Effector CD4-positive, alpha-beta T cell (primary cell): ENCODE measurements around the gene EIF4E1B.
A peak's percentile ranks its signal among the peaks of the same experiment; 100 is the strongest.

Experiments
- DNase-seq: peaks from one replicate; pipeline ENCODE4 v3.0.0-alpha.2; 2020

Gene EIF4E1B

DNA sequence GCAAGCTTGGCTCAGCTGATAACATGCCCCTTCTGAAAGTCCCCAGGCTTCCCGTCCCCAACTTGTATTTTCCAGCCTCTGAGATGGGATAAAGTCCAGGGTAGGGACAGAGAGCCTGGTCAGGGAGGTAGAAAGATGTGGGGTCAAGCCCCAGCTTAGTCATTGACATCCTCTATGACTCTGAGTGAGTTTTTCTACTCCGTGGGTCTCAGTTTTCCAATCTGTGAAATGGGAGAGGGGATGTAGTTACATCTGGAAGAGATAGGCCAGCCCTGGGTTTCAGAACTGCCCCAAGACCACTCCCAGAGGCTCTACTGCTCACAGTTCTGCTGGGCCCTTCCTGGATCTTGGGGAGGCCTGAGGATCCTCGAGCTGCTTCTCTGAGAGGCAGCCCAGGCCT is 23.6 kb upstream of the EIF4E1B start:
- no peak for DNase-seq

DNA sequence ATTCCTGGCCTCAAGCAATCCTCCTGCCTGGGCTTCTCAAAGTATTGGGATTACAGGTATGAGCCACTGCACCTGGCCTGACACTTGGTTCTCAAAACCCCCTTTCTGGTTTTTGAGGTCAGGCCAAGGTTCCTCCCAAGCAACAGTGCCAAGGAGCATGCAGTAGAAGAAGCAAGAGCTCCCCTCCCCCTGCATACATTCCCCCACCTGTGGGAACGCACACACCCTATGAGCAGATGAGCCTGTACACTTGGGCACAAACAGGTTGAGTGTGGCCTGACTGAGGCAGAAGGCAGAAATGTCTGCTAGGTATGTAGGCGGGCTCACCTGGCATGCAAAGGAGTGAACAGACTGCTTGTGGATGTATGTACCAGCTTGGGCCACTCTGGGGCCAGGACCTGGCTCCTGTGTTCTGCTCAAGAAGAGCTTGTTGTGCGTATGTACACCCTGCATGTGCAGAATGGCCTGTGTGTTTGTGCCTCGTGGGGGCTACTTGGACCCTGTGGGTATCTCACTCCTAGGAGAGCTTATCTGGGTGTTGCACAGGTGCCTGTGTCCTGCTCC is 22.3 kb upstream of the EIF4E1B start:
- no peak for DNase-seq

DNA sequence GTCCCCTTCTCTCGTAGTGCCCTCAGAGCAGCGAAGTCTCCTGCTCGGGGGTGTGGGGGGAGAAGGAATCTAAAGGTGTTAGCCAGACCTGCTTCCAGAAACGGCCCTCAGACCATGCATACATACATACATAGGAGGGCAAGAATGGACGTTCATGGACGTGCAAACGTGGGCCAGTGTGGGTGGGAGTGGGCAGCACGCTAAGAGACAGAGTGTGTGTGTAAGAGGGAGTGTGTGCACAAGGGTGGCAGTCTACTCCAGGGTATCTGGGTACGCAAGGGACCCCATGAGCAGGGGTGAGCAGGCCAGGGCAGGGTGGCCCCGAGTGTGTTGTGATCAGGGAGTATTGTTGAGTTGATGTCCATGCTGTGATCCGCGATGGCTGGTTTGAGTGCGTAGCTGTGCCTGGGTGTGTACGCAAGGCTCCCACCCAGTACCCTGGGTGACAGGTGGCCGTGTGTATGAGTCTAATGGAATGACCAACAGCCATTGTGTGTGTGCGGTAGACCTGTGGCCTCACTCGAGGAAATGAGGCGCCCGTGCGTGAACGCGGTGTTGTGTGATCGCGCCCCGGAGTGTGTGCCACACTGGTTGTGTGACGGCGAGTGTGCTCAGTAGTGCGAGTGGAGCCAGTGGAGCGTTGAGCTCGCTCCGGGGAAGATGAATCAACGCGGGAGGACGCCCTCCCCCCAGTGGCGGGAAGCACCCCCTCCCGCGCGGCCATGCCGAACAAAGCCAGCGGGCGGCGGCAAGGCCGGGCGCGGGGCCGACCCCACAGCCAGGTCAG is 21.3 kb upstream of the EIF4E1B start:
- no peak for DNase-seq

DNA sequence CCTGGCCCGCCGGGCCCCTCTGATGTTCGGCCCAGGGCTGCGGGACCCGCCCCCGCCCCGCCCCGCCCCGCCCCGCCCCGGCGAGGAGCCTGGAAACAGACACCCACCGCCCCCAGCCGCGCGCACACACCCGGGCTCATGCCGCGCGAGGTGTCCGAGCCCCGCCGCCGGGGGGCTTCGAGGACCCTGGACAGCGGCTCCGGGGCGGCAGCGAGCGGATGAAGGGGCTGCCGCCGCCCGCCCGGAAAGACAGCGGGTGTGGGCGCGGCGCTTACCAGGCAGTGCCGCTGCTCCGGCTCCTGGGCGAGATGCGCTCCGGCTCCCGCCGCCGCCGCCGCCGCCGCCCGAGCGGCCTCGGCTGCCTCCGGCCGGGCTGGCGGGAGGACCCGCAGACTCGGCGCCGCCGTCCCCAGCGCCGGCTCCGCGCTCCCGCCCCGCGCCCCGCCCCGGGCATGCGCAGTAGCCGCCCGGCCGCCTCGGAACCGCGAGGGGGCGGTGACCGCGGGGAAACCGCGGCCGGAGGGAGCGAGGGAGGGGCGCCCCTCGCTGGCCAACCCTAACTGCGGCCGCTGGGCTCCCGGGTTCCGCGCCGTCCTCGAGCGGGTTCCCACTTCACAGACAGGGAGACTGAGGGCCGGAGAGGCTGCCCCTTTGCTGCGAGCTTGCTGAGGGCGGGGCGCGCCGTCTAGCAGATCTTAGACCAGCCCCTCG is 20.6 kb upstream of the EIF4E1B start, which contains the start of gene GPRIN1:
Gene GPRIN1, minus strand, starts transcription at position 433 of the 711 bp plus-strand sequence. CDS start 10,322 bp downstream, outside the sequence.
- DNase-seq: peak; percentile 27

DNA sequence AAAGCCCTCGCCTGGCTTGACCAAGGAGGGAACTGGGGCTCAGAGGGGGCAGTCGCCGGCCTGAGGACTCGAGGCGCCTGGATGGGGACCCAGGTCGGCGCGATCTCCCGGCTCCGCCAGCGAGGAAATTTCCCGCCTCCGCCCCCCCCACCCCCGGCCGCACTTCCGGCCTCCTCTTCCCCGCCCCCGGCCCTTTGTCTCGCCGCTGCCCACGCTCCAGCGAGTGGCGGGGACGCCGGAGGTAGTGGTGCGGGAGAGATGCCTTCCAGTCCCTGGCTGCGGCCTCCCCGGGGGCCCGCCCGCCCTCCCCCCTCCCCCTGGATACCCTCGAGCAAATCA is 20.1 kb upstream of the EIF4E1B start:
- no peak for DNase-seq

DNA sequence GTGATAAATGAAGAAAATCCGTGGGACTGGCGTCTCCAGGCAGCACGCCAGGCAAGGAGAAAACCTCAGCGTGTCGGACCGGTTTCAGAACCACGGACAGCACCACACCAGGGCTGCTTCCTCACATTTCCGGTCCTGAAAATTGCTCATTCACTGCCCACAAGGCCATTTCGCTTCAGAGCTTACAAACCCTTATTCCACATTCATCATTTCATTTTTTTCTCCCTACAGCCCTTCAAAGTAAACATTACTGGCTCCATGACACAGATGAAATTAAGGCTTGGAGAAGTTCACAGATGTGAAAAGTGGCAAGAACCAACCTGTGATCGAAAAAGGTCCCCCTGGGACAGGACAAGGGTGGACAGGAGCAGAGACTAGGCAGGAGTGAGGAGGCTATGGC is 19.0 kb upstream of the EIF4E1B start:
- peak; percentile 39 for DNase-seq

DNA sequence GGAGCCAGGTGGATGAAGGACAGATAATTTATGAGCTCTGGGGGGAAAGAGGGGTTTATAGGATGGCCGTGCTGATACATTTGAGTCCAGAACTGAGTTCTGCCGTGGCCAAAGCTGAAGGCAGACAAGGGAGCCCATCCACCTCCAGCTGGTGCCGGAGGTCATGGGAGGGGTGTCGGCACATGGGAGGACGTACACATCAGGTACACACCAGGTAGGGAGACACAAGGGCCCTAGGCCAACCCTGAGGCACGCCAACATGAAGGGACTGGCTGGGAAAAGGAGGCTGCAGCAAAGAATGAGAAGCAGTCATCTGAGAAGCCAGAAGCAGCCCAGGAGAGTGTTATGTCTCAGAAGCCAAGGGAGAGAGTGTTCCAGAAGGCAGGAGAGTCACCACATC is 18.5 kb upstream of the EIF4E1B start:
- no peak for DNase-seq

DNA sequence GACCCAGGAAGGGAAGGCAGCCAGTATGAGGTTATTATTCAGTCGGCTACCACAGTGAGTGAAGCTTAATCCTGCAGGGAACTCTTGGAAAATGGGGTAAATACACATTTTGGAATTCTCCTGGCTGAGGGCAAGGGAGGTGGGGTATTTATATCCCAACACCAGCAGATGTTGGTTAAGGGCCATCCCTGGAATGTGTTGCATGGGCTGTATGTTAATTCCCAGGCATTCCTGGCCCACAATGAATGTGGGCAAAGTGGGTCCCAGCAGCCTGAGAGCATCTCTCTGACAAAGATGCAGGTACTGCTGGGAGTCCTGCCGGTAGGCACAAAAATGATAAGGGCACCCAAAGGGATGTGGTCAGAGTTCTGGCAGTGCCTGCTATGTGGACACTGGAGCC is 17.6 kb upstream of the EIF4E1B start:
- DNase-seq: no peak

DNA sequence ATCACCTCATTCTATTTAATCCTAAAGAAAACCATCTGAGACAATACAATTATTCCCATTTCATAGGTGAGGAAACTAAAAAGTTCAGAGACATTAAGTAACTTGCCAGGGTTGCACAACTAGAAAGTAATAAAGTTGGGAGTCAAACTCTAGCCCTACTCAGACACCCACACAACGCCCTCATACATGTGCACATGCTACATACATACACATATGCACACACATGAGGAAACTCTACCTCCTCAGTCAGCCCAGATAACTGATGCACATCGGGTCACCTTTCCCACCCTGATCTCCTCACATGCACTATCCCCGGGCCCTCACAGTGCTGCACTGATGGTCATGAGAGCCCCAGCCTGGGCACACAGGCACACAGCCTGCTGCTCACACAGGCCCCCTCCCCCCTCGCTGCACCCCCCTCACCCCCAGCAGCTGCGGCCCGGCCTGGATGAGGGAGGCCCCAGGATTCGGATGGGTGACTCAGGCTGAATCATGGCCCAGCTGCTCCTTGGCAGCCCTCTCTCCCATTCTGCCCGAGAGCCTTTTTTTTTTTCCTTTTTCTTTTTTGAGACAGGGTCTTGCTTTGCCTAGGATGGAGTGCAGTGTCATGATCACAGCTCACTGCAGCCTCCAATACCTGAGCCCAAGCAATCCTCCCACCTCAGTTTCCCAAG is 15.5 kb upstream of the EIF4E1B start:
- DNase-seq: no peak

DNA sequence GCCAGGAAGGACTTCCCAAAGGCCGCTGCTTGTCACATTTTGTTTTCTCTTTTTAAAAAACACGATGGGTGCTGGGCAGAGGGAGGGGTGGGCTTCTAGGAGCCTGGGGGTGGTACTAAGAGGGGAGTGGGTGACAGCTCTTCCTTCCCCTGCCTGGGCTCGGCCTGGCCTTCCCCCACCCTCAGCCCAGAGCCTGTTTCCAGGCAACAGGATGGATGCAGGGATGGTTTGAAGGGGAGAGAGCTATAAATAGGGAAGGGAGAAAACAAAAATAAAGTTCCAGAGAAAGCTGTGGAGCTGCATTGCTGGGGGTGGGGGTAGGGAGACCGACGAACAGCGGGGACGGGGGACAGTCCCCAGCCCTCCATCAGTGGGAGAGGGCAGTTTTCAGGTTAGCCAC is 14.0 kb upstream of the EIF4E1B start:
- DNase-seq: no peak

DNA sequence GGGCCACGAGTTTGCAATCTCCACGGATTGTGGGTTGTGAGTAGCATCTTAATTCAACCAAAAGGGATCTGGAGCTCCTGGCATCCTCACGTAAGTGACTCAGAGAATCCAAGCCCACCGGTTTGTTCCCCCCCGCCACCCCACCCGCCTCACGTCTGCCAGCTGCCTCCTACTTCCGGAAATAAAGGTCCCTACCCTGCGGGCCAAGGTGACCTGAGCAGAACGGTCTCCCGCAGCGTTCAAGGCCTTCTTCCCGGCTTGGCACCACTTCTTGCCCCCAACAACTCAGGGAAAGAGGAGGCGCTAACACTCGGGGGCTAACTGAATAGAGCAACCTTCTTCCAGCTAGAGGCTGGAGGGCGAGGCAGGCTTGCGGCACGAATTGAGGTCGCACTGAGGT is 11.7 kb upstream of the EIF4E1B start:
- no peak for DNase-seq

DNA sequence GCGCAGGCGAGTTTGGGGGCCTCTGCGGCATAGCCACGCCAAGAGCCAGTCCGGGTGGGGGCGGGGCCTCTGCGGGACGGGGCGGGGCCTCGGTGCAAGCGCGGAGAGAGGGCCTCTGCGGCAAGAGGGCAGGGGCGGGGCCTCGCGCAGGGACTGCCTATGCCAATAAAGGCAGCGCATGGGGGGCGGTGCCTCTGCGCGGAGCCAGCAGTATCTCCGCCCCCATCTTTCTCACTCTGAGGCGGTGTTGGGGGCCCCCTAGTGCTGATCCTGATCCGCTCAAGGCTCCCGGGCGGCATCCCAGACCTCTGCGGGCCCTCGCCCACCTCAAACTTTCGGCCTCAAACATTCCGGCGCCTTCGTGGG is 11.3 kb upstream of the EIF4E1B start:
- peak; percentile 55 for DNase-seq

DNA sequence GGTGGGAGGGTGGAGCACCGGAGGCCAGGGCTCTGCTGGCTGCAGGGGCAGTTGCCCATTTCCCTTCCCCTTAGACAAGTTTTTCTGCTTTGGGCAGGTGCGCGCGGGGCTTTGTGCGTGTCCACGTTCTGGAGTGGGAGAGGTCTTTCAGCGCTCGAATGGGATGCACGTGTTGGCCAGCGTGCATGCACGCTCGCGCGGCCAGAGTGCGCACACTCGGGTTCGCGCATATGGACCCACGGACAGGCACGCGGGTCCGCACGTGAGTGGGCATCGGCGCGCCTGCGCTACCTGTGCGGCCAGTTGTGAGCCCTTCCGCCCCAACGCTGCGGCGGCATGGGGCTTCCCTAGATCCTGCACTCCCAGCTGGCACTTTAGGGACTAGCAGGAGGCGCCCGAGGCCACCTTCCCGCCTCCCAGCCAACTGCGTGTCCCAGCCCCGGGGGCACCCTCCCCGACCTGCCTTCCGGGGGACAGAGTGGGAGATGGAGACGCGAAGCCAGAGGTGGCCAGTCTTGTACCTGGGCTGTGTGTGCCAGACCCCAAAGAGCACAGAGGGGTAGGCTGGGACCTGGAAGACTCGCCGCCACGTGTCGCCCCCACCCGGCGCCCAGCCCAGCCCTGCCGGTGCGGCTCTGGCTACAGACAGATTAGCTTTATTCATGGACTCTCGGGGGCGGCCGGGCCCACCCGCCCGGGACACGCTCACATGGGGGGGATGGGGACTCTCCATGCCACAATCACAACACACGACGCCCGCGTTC is 10.7 kb upstream of the EIF4E1B start:
- no peak for DNase-seq

DNA sequence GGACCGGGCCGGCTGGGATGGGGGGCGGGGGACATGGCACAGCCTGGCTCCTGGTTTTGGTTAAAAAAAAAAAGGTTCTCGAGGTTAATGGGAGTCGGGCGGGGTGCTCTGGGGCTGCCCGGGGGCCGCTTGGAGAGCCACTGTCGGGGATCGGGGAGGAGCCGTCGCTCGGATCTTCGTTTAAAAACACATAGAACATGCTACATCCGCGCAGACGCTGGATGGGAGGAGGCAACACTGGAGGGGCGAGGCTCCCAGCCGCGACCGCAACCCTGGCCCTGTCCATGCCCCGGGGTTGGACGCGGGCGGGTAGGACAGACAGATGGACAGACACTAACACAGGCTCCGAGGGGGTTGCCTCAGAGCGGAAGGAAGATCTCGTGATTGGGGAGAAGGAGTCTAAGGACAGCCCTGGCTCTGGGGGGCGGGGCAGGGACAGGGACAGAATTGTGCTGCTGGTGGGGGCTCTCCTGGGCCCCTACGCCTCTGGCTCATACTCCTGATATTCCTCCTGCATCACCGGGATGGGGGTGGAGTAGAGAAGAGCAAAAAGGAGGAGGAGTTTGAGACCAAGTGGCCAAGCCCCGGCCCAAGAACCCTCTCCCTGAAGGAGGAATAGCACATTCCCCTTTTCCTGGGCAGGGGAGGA is 10.0 kb upstream of the EIF4E1B start:
- DNase-seq: no peak

DNA sequence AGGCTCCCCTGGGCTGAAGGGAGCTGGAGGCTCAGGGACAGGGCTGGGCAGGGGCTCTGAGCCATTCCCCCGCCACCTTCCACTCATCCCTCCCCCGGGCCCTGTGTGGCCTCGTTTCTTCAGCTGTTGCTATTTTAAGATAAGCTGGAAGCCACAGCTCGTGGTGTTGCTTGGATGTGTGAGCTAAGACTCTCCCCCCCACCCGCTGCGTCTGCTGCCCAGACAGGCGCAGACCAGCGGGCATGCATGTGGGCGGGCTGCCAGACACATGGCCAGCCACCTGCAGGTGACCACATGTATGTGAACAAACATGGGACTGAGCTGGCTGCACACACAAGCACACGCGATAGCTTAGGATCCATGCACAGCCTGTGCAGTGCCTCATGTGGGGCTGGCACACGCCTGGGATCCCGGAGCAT is 8.8 kb upstream of the EIF4E1B start:
- no peak for DNase-seq

DNA sequence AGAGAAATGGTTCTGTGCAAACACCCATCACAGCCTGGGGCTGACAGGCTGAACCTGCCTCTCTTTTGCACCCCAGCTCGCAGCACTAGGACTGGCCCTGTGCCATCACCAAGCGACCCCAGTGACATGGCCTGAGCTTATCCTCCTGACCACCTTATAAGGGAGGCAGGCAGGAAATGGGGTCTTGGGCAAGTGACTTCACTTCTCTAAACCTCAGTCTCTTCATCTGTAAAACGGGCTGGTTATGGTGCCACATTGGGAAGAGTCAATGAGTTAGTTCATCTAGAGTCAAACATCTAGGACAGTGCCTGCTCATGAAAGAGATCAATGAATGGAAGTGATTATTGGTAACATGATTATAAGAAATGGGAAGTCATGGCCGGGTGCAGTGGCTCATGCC is 6.3 kb upstream of the EIF4E1B start:
- DNase-seq: no peak

DNA sequence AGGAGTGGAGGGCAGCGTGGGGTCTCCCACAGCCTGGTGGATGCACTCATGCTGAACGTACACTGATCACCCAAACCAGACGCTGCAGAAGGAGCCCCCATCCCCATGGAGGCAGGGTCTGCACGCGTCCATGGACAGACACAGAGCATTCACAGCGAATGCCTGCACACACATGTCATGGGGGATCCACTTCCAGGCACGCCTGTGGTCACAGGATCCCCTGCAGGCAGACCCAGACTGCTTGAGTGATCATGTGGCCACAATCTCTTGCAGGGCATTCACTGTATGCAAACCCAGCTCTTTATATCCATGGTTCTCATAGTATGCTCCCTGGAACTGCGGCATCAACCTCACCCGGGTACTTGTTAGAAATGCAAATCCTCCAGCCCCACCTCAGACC is 5.5 kb upstream of the EIF4E1B start:
- no peak for DNase-seq

DNA sequence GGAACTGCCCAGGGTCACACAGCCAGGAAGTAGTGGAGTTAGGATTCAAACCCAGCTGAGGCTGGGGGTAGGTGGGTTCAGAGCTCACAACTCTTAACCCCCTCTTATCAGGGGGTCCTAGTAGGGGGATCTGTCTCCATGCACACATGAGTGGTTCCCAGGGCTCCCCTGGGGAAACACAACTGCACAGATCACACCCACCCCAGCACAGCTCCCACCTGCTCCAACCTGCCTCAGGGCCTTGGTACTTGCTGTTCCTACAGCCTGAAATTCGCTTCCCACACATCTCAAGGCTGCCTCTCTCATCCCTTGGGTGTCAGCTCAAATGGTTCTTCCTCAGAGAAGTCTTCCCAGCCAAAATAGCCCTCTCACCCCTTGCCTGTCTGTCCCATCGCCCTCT is 5.0 kb upstream of the EIF4E1B start:
- no peak for DNase-seq

DNA sequence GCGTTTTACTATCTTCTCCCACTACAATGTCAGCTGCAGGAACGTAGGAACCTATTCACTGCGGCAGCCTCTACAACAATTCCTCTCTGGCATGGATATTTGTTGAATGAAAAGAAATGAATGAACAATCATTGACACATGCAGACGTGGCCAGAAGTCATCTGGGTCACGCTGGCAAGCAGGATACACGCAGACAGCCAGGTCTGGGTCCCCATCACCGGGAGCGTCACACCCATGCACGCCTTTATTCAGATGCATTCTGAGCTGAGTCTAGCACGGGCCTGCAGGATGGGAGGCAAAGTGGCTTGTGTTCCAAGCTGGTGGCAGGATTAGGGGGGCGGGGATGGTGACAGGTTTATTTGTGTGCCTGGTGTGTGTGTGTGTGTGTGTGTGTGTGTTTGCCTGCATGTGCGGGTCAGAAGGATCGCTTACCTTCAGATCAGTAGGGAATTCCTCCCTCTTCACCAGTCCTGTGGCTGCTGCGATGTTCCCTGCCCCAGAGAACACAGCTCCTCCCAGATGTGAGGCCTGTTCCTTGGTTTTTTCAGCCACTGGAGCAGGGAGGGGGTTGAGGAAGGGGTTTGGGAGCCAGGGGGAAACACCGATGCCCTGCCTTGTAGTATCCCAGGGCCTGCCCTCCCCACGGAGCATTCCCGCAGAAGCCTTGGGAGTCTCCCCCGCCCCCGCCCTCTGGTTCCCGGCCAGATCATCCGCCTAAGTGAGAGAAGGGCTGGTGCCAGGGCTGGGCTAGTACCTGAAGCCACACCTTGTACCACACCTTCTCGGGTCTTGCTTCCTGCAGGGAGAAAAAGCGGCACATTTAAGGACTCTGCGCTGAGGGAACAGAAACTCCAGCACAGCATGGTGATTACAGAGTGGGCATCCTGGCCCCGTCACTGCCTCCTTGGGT is 4.3 kb upstream of the EIF4E1B start:
- no peak for DNase-seq

DNA sequence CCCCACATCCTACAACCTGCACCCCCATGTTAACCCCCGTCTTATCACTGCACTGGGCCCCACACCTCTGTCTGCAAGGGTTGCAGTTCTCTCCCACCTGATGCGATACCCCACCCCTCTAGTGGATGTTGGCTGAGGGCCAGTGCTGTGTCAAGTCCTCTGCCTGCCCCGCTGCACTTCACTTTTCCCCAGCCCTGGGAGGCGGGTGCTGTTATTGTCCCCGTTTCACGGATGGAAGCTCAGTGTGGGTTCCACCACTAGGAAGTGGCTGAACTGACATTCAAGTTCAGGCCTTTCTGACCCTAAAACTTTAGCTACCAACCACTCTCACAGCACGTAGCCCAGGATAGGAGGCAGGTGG is 3.6 kb upstream of the EIF4E1B start:
- DNase-seq: no peak

DNA sequence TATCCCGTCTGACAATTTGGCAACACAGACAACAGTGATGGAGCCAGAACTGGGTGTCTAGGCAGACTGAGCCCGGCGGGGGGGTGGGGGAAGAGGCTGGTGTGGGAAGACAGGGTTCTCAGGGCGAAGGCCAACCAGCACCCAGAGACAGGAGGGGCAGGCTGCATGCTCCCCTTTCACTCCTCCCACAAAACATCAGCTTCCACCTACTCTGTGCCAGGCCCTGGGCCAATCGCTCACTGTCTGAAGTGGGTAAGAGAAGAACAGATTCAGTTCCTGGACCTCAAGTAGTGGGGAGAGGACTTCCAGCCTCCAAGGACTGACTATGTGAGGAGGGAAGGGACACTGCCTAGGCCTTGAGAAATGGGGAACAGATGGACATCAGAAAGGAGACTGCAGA is 2.9 kb upstream of the EIF4E1B start:
- DNase-seq: no peak
